ENCODE results near the gene FOXN3.

DNA sequence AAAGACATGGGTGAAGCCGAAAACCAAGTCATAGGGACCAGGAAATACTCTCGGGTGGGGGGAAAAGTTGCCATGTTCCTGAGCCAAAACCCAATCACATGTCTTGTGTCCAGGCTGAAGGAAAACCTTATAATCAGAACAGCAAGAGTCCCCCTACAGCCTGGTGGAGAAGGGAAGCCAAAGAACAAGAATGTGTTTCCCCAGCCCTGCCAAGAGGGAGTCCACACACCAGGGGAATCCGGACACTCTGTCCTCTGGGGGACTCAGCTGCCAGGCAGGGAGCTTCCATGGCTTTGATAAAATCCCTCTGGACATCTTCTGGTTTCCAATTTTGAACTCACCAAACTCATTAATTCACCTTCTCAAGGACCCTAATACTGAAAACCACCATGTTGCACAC lies 273.0 kb downstream of the FOXN3 start:
- TF ChIP-seq, protein P1, sequence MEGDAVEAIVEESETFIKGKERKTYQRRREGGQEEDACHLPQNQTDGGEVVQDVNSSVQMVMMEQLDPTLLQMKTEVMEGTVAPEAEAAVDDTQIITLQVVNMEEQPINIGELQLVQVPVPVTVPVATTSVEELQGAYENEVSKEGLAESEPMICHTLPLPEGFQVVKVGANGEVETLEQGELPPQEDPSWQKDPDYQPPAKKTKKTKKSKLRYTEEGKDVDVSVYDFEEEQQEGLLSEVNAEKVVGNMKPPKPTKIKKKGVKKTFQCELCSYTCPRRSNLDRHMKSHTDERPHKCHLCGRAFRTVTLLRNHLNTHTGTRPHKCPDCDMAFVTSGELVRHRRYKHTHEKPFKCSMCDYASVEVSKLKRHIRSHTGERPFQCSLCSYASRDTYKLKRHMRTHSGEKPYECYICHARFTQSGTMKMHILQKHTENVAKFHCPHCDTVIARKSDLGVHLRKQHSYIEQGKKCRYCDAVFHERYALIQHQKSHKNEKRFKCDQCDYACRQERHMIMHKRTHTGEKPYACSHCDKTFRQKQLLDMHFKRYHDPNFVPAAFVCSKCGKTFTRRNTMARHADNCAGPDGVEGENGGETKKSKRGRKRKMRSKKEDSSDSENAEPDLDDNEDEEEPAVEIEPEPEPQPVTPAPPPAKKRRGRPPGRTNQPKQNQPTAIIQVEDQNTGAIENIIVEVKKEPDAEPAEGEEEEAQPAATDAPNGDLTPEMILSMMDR (IDR thresholded peaks at IDR 0.05; ENCODE audit: insufficient read depth, low read length): no peak
- TF ChIP-seq, protein P2, sequence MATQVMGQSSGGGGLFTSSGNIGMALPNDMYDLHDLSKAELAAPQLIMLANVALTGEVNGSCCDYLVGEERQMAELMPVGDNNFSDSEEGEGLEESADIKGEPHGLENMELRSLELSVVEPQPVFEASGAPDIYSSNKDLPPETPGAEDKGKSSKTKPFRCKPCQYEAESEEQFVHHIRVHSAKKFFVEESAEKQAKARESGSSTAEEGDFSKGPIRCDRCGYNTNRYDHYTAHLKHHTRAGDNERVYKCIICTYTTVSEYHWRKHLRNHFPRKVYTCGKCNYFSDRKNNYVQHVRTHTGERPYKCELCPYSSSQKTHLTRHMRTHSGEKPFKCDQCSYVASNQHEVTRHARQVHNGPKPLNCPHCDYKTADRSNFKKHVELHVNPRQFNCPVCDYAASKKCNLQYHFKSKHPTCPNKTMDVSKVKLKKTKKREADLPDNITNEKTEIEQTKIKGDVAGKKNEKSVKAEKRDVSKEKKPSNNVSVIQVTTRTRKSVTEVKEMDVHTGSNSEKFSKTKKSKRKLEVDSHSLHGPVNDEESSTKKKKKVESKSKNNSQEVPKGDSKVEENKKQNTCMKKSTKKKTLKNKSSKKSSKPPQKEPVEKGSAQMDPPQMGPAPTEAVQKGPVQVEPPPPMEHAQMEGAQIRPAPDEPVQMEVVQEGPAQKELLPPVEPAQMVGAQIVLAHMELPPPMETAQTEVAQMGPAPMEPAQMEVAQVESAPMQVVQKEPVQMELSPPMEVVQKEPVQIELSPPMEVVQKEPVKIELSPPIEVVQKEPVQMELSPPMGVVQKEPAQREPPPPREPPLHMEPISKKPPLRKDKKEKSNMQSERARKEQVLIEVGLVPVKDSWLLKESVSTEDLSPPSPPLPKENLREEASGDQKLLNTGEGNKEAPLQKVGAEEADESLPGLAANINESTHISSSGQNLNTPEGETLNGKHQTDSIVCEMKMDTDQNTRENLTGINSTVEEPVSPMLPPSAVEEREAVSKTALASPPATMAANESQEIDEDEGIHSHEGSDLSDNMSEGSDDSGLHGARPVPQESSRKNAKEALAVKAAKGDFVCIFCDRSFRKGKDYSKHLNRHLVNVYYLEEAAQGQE (IDR thresholded peaks at IDR 0.05; ENCODE audit: insufficient replicate concordance, low read depth): no peak
- TF ChIP-seq POLR2AphosphoS5 (IDR thresholded peaks at IDR 0.05; ENCODE audit: low read depth) (no peak), GABPA (IDR thresholded peaks at IDR 0.05; ENCODE audit: low read depth) (no peak), SPI1 (IDR thresholded peaks at IDR 0.05; ENCODE audit: borderline replicate concordance, low read depth) (no peak)

All from HL-60 (cell line).